HepG2 (cell line): ENCODE data around the gene TPTE2. TPM values are rescaled to one million over a fixed set of nuclear protein-coding genes. Genes with fewer than 3 reads are reported as not detected.

Experiments
- AHR ChIP-seq: IDR thresholded peaks from 2 replicates; pipeline ENCODE4 v1.6.1; 2018; ENCODE audit warnings: missing genetic modification reagents, missing compliant biosample characterization
- ARNT ChIP-seq: fragments of 450-650 bp; IDR thresholded peaks from 2 replicates; pipeline ENCODE4 v1.6.1; 2017
- ATF1 ChIP-seq: IDR thresholded peaks from 2 replicates; pipeline ENCODE4 v1.6.1; 2016; ENCODE audit warnings: mild to moderate bottlenecking, control low read depth
- EEA1 ChIP-seq: sonication (generic); formaldehyde crosslinking; IDR thresholded peaks from 2 replicates; pipeline ENCODE4 v1.5.1; 2020; ENCODE audit warnings: mild to moderate bottlenecking, missing genetic modification reagents, borderline replicate concordance
- ELF3 ChIP-seq: IDR thresholded peaks from 2 replicates; pipeline ENCODE4 v1.6.1; 2016; ENCODE audit warnings: missing genetic modification reagents, missing compliant biosample characterization
- ERF ChIP-seq: IDR thresholded peaks from 2 replicates; pipeline ENCODE4 v1.6.1; 2018; ENCODE audit warnings: missing biosample characterization, missing genetic modification reagents
- HBP1 ChIP-seq: IDR thresholded peaks from 2 replicates; pipeline ENCODE4 v1.6.1; 2016; ENCODE audit warnings: low read depth, control low read depth
- HES4 ChIP-seq: sonication (generic); formaldehyde crosslinking; IDR thresholded peaks from 2 replicates; pipeline ENCODE4 v1.9.0; 2021; ENCODE audit warnings: mild to moderate bottlenecking, missing genetic modification reagents, borderline replicate concordance
- HIVEP1 ChIP-seq: sonication (generic); formaldehyde crosslinking; IDR thresholded peaks from 2 replicates; pipeline ENCODE4 v1.4.0; 2020; ENCODE audit warnings: mild to moderate bottlenecking, missing genetic modification reagents
- NBN ChIP-seq: fragments of 450-650 bp; conservative IDR thresholded peaks from 2 replicates; pipeline ENCODE4 v1.6.1; 2017
- NKX3-1 ChIP-seq: sonication (generic); formaldehyde crosslinking; IDR thresholded peaks from 2 replicates; pipeline ENCODE4 v1.5.0; 2020; ENCODE audit warnings: missing genetic modification reagents
- NR2C2 ChIP-seq: sonication (generic); formaldehyde crosslinking; IDR thresholded peaks from 2 replicates; pipeline ENCODE4 v1.4.0; 2020; ENCODE audit warnings: missing genetic modification reagents, mild to moderate bottlenecking, moderate library complexity, borderline replicate concordance
- PAX8 ChIP-seq: sonication (generic); formaldehyde crosslinking; IDR thresholded peaks from 2 replicates; pipeline ENCODE4 v1.8.0; 2022; ENCODE audit warnings: mild to moderate bottlenecking, missing genetic modification reagents, borderline replicate concordance
- POGZ ChIP-seq: sonication (generic); formaldehyde crosslinking; IDR thresholded peaks from 2 replicates; pipeline ENCODE4 v1.4.0; 2020; ENCODE audit warnings: mild to moderate bottlenecking, missing genetic modification reagents
- RAD51 ChIP-seq: fragments of 450-650 bp; IDR thresholded peaks from 2 replicates; pipeline ENCODE4 v1.6.1; 2016; ENCODE audit warnings: borderline replicate concordance
- RBFOX2 ChIP-seq: fragments of 200-400 bp; formaldehyde crosslinking; IDR thresholded peaks from 2 replicates; pipeline ENCODE4 v1.6.1; 2017; ENCODE audit warnings: low read depth, mild to moderate bottlenecking, low read length
- RELA ChIP-seq: sonication (generic); formaldehyde crosslinking; IDR thresholded peaks from 2 replicates; pipeline ENCODE4 v1.4.0; 2020; ENCODE audit warnings: missing genetic modification reagents
- REXO4 ChIP-seq: sonication (generic); formaldehyde crosslinking; IDR thresholded peaks from 2 replicates; pipeline ENCODE4 v1.8.0; 2022; ENCODE audit warnings: missing genetic modification reagents, mild to moderate bottlenecking, borderline replicate concordance
- RFX5 ChIP-seq: IDR thresholded peaks from 2 replicates; pipeline ENCODE4 v1.6.1; 2011; ENCODE audit warnings: low read depth, low read length, improper control_type of control experiment
- RORA ChIP-seq: sonication (generic); formaldehyde crosslinking; IDR thresholded peaks from 2 replicates; pipeline ENCODE4 v1.5.0; 2020; ENCODE audit warnings: mild to moderate bottlenecking, missing genetic modification reagents, moderate library complexity
- SIN3A ChIP-seq: IDR thresholded peaks from 2 replicates; pipeline ENCODE4 v1.6.1; 2011; ENCODE audit warnings: low read depth, mild to moderate bottlenecking, control low read depth, low read length, borderline replicate concordance
- SIN3B ChIP-seq: fragments of 150-350 bp; IDR thresholded peaks from 2 replicates; pipeline ENCODE4 v1.6.1; 2014; ENCODE audit warnings: low read length
- SMYD3 ChIP-seq: sonication (generic); formaldehyde crosslinking; IDR thresholded peaks from 2 replicates; pipeline ENCODE4 v1.8.1; 2023; ENCODE audit warnings: mild to moderate bottlenecking, missing genetic modification reagents
- SRY ChIP-seq: sonication (generic); formaldehyde crosslinking; IDR thresholded peaks from 2 replicates; pipeline ENCODE4 v1.8.0; 2022; ENCODE audit warnings: mild to moderate bottlenecking, missing genetic modification reagents
- TSC22D2 ChIP-seq: sonication (generic); formaldehyde crosslinking; IDR thresholded peaks from 2 replicates; pipeline ENCODE4 v1.5.1; 2020; ENCODE audit warnings: missing genetic modification reagents, mild to moderate bottlenecking, borderline replicate concordance
- ZFP36L2 ChIP-seq: sonication (generic); formaldehyde crosslinking; IDR thresholded peaks from 2 replicates; pipeline ENCODE4 v1.4.0; 2020; ENCODE audit warnings: missing genetic modification reagents
- ZIK1 ChIP-seq: sonication (generic); formaldehyde crosslinking; IDR thresholded peaks from 2 replicates; pipeline ENCODE4 v1.5.0; 2020; ENCODE audit warnings: mild to moderate bottlenecking, low read depth, missing genetic modification reagents, borderline replicate concordance
- ZKSCAN1 ChIP-seq: fragments of 150-350 bp; IDR thresholded peaks from 2 replicates; pipeline ENCODE4 v1.6.1; 2014; ENCODE audit warnings: low read length
- ZMYM4 ChIP-seq: sonication (generic); formaldehyde crosslinking; IDR thresholded peaks from 2 replicates; pipeline ENCODE4 v1.8.1; 2023; ENCODE audit warnings: mild to moderate bottlenecking, missing genetic modification reagents
- ZNF251 ChIP-seq: sonication (generic); formaldehyde crosslinking; IDR thresholded peaks from 2 replicates; pipeline ENCODE4 v1.9.0; 2021; ENCODE audit warnings: mild to moderate bottlenecking, missing genetic modification reagents
- ZNF329 ChIP-seq: sonication (generic); formaldehyde crosslinking; IDR thresholded peaks from 2 replicates; pipeline ENCODE4 v1.9.0; 2021; ENCODE audit warnings: low read depth, mild to moderate bottlenecking, missing genetic modification reagents
- ZNF619 ChIP-seq: sonication (generic); formaldehyde crosslinking; IDR thresholded peaks from 2 replicates; pipeline ENCODE4 v1.4.0; 2020; ENCODE audit warnings: mild to moderate bottlenecking, missing genetic modification reagents
- polyA plus RNA-seq, 8 experiments: library from polyadenylated mRNA; depleted of rRNA in 3 of 8; stranded (reverse) in 7 of 8; unstranded in 1 of 8; fragments of >200 nt; fragmentation: Illumina TruSeq in 4 of 8; extraction: Trizol in 4 of 8; gene quantifications; 2 replicates each; pipeline versions ENCODE4 v1.2.1 to v1.2.3, GENCODE V29; 2011 to 2016; ENCODE audit warnings: low read depth in 4 of 8, missing spikeins in 1 of 8, mixed read lengths in 1 of 8; ENCODE audit not compliant: insufficient read depth in 1 of 8
- total RNA-seq, 5 experiments: library from RNA; depleted of rRNA; stranded (reverse); fragments of >200 nt; fragmentation: Illumina TruSeq; extraction: Trizol; gene quantifications; 2 replicates each; pipeline ENCODE4 v1.2.3, GENCODE V29; 2016; ENCODE audit warnings: low read depth in 1 of 5
- TF ChIP-seq, protein P1 (sequence below): sonication (generic); formaldehyde crosslinking; IDR thresholded peaks from 2 replicates; pipeline ENCODE4 v1.4.0; 2020; ENCODE audit warnings: low read depth, mild to moderate bottlenecking, missing genetic modification reagents

TPTE2 gene
- total and polyA plus RNA-seq, 2 of the 13 experiments (the other 11 are each of a cell fraction or from before 2014, with no cell fraction given): 0.07 TPM; not detected in 1

- no peak for TF ChIP-seq HBP1
- no peak for TF ChIP-seq RFX5
- TF ChIP-seq ZKSCAN1: peak; percentile 15; the same call in 1 of the 2 replicates
- no peak for TF ChIP-seq RORA (CRISPR knock-in tag)
- TF ChIP-seq HES4 (CRISPR knock-in tag): no peak
- TF ChIP-seq NBN: no peak
- no peak for TF ChIP-seq AHR (CRISPR knock-in tag)
- TF ChIP-seq TSC22D2: no peak
- peak; percentile 81 for TF ChIP-seq ZMYM4 (CRISPR knock-in tag)
- TF ChIP-seq ZNF251 (CRISPR knock-in tag): no peak
- TF ChIP-seq SMYD3: no peak
- TF ChIP-seq ZNF619 (CRISPR knock-in tag): no peak
- TF ChIP-seq POGZ (CRISPR knock-in tag): peak; percentile 78
- TF ChIP-seq HIVEP1 (CRISPR knock-in tag): no peak
- no peak for TF ChIP-seq SIN3B
- no peak for TF ChIP-seq REXO4
- no peak for TF ChIP-seq RELA (CRISPR knock-in tag)
- TF ChIP-seq RBFOX2: no peak
- TF ChIP-seq NR2C2: peak; percentile 74
- no peak for TF ChIP-seq ZIK1 (CRISPR knock-in tag)
- no peak for TF ChIP-seq SRY (CRISPR knock-in tag)
- TF ChIP-seq SIN3A: no peak
- TF ChIP-seq ARNT: no peak
- TF ChIP-seq RAD51: no peak
- TF ChIP-seq EEA1 (CRISPR knock-in tag): no peak
- no peak for TF ChIP-seq ZFP36L2 (CRISPR knock-in tag)
- TF ChIP-seq ATF1 (CRISPR knock-in tag): peak; percentile 58; the same call in 1 of the 2 replicates
- TF ChIP-seq ZNF329 (CRISPR knock-in tag): no peak
- no peak for TF ChIP-seq PAX8 (CRISPR knock-in tag)
- TF ChIP-seq ERF (CRISPR knock-in tag): no peak
- TF ChIP-seq, protein P1, sequence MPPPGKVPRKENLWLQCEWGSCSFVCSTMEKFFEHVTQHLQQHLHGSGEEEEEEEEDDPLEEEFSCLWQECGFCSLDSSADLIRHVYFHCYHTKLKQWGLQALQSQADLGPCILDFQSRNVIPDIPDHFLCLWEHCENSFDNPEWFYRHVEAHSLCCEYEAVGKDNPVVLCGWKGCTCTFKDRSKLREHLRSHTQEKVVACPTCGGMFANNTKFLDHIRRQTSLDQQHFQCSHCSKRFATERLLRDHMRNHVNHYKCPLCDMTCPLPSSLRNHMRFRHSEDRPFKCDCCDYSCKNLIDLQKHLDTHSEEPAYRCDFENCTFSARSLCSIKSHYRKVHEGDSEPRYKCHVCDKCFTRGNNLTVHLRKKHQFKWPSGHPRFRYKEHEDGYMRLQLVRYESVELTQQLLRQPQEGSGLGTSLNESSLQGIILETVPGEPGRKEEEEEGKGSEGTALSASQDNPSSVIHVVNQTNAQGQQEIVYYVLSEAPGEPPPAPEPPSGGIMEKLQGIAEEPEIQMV: 0 out of 2 replicates have a peak, but pooled peaks have one; percentile 71
- TF ChIP-seq NKX3-1 (CRISPR knock-in tag): no peak
- peak; percentile 92 for TF ChIP-seq ELF3 (CRISPR knock-in tag)
These were observed 35.6 kb upstream of the TPTE2 start (continued) for GRCh38 chr13:19596960-19597361.
